Skin epidermis (tissue), 12 donors: ENCODE data around the gene LIPT2.
A peak's percentile ranks its signal among the peaks of the same experiment; 100 is the strongest.
"Not testable (repeated sequence)": the region's sequence is repeated elsewhere in the genome, so short reads cannot be mapped to it uniquely, and the experiment has no call there.

ENCODE experiments used
- H3K27ac ChIP-seq, 21 experiments: fragments of 200-600 bp; sonication (generic) in 11 of 21; one replicate each; pipeline ENCODE4 v1.5.0; 2020; ENCODE audit warnings: mild to moderate bottlenecking in 3 of 21, inconsistent platforms in 2 of 21, moderate library complexity in 2 of 21
- H3K4me3 ChIP-seq, 7 experiments: fragments of 200-600 bp; sonication (generic) in 2 of 7; one replicate each; pipeline ENCODE4 v1.5.0; 2020; ENCODE audit warnings: inconsistent platforms in 2 of 7, mild to moderate bottlenecking in 2 of 7, moderate library complexity in 1 of 7

LIPT2 gene

GRCh38 chr11:74492974-74493790 is at the start of gene LIPT2:
LIPT2 (minus strand) TSS chr11:74493724; CDS start chr11:74493703, 21 bp downstream.
- Histone ChIP-seq H3K27ac (peak within 1 kb of the TSS; percentile 83 to 100 (median 98)), H3K4me3 (peak within 1 kb of the TSS; percentile 62 to 97 (median 93))

GRCh38 chr11:74541466-74541865 is 47.9 kb upstream of the LIPT2 start:
- Histone ChIP-seq H3K27ac (no peak overlapping the region), H3K4me3 (no peak overlapping the region)

- no peak overlapping the region for H3K27ac ChIP-seq
- H3K4me3 ChIP-seq: no peak overlapping the region
These were observed 46.7 kb upstream of the LIPT2 start for GRCh38 chr11:74540270-74540669.

- no peak overlapping the region for H3K27ac ChIP-seq
- no peak overlapping the region for H3K4me3 ChIP-seq
These were observed 45.2 kb upstream of the LIPT2 start for GRCh38 chr11:74538680-74539079.

DNA sequence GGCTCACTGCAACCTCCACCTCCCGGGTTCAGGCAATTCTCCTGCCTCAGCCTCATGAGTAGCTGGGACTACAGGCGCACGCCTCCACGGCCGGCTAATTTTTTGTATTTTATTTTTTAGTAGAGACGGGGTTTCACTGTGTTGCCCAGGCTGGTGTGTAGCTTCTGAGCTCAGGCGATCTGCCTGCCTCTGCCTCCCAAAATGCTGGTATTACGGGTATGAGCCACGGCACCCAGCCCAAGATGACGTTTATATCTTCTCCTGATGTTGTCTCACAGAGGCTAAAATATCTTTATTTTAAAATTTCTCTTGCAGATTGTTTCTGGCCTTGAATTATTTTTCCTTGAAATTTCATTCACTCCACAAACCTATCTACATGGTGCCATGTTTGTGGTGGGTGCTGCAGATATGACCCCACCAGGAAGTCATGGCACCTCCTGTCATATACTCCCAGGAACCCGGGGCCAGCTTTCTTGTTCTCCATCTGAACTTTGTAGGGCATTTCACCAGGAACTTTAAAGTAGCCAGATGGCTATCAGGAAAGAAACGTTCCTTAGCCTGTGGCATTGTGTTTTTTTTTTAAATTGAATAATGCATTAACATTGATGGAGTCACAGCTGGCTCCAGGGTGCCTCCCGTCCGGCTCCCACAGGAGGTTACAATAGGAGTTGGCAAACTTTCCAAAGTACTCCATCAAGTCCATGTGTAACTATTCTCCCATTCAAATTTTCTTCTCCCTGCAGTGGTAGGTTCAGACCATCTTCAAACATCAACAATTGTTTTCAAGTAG is 42.0 kb upstream of the LIPT2 start:
- no peak overlapping the region for H3K4me3 ChIP-seq
- H3K27ac ChIP-seq: peak overlapping the region in 5 of 21 experiments; percentile 8 to 66 (median 37)

DNA sequence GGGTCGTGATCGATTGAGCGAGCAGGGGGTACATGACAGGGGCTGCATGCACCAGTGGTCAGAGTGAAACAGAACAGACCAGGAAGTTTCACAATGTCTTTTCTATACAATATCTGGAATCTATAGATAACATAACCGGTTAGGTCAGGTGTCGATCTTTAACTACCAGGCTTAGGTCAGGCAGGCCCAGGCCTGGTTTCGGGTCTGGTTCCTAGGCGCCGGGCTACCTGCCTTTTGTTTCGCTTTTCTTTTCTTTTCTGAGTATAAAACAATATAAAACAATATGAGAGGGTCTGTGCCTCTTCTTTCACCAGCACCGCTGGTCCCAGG is 41.4 kb upstream of the LIPT2 start:
- peak overlapping the region in 6 of 21 experiments; percentile 8 to 66 (median 28) for H3K27ac ChIP-seq
- not testable (repeated sequence) for H3K4me3 ChIP-seq

DNA sequence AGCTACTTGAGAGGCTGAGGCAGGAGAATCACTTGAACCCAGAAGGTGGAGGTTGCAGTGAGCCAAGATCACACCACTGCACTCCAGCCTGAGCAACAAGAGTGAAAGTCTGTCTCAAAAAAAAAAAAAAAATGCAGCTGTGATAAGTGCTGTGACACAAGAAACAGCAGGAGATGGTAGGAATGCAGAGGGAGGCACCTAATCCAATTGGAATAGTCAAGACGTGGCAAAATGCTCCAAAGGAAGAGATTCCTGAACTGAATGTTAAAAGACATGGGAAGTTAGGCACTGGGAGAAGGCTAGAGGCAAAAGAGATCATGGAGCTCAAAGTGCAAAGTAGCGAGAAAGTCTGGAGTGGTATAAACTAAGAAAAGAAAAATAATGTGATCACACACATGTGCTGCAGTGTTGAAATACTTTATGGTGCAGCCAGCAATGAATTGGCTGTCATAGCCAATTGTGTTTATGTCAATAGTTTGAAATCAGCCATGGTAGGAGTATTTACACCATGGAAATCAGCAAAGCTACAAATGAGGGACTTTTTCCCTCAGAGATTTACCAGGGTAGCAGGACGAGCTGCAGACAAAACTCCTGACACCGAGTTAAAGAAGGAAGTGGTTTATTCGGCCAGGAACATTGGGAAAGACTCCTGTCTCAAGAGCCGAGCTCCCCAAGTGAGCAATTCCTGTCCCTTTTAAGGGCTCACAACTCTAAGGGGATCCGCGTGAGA is 40.9 kb upstream of the LIPT2 start:
- H3K4me3 ChIP-seq: no peak overlapping the region

GRCh38 chr11:74533421-74533820 is 39.9 kb upstream of the LIPT2 start:
- no peak overlapping the region for H3K4me3 ChIP-seq
- no peak overlapping the region for H3K27ac ChIP-seq

More for the DNA sequence above, 40.9 kb upstream of the LIPT2 start:
- H3K27ac ChIP-seq: peak overlapping the region in 5 of 21 experiments; percentile 12 to 66 (median 19)

DNA sequence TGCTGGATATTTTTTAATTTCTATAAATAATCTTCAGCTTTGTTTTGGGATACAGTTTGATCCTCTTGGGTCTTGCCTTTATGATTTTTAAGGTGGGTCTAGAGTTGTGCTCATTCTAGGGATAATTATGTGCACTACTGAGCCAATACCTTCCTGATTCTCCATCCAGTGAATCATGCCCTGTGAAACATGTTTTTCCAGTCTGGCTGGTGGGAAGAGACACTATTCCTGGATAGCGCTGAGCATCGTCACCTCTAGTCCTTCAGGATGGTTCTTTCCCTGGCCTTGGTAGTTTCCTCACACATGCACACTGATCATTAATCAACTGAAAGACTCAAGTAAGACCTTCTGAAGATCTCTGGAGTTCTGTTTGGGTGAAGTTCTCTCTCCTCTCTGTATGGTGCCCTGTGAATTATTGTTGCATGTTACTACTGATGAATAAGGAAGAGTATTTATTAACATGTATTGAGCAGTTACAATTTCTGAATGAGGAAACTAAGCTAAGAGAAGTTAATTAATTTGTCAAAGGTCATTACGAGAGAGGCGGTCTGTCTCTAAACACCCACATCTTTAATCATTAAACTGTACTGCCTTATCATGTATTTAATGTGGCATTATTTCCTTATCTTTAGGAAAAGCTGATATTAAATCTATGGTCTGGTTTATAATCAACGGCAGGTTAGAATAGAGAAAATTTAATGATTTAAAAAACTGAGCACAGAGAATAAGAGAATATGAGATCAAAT is 39.1 kb upstream of the LIPT2 start:
- Histone ChIP-seq H3K27ac (no peak overlapping the region), H3K4me3 (no peak overlapping the region)

DNA sequence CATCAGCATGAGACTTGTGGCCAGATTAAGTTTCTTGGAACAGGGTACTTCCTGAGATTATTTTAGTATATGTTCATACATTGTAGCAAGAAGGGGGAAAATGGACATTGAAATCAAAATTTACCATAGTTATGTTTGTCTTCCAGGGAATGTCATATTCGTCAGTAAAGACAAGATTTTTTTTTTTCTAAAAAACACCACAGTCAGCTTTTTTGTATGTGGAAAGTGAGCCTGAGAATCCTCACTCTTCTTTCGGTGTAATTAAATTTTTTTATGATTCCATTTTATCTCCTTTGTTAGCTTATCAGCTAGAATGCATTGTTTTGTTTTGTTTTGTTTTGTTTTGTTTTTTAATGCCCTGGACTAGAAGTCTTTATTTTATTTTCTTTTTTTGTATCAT is 31.5 kb upstream of the LIPT2 start:
- Histone ChIP-seq H3K4me3 (no peak overlapping the region), H3K27ac (no peak overlapping the region)

- H3K4me3 ChIP-seq: no peak overlapping the region
- H3K27ac ChIP-seq: no peak overlapping the region
These were observed 31.0 kb upstream of the LIPT2 start for GRCh38 chr11:74524501-74524900.

DNA sequence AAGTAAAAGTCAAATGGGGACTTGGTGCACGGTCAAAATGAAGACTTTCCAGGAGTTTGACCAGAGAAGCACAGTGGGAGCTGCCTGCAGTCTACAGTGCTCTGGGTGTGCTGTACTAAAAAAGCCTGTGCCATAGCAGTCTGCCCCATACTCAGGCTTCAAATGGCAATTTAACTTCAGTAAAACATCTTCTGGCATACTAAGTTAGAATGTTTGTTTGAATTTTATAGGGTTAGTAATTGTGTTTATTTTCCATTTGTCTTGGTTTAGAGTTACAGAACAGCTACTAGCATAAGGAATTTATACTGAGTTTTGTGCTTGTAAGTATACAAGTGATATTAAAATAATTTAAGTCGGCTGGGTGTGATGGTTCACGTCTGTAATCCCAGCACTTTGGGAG is 29.3 kb upstream of the LIPT2 start:
- Histone ChIP-seq H3K27ac (no peak overlapping the region), H3K4me3 (no peak overlapping the region)

DNA sequence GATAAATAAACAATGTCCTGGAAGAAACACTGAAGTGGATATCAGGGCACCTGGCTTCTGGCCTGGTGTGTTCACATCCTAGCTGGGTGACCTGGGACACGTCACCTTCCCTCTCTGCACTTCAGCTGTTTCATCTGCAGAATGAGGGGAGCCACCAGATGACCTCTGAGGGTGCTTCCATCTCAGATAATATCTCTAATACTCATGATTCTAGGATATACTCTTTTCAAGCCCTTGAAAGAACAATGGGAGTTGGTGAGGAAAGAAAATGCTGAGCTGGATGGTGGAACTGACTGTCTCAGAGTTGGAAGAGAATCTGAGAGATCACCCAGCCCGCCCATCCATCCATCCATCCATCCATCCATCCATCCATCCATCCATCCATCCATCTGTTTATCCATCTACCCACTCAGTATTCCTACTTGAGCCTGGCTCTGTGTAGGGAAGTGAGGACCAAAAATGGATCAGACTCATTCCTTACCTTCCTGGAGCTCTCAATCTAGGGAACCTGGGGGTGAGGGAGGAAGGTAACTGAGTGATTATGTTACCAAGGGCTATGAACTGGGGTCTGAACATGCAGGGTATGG is 28.2 kb upstream of the LIPT2 start:
- H3K27ac ChIP-seq: no peak overlapping the region
- H3K4me3 ChIP-seq: no peak overlapping the region

DNA sequence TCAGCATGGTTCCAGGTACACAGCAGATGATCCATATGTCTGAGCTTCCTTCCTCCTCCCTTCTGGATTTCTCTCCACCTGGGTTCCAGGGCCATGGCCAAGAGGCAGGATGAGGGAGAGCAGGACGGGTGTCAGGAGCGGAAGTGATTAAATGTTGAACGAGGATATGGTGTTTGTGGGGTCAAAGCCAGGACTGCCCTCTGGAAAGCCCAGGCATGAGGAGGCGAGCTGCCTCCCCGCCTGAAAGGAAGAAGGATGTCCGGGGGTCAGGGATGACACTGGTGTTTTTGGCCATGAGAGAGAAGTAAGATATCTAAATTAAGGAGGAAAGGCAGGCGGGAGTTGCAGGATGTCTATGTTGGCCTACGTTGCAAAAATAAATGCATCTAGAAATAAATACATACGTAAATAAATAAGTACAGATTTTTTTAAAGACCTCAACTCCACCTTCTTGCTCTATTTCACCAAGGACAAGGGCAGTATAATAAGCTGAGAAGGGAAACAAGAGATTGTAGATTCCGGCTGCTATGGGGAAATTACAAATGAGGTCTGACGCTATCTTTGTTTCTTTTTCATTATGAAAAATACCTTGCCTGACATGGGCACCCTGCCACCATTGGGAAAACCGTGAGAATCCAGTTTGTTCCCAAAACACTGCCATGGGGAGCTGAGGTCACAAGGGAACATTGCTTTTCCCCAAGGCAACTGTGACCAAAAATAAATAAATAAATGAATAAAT is 27.6 kb upstream of the LIPT2 start:
- Histone ChIP-seq H3K4me3 (no peak overlapping the region), H3K27ac (no peak overlapping the region)

DNA sequence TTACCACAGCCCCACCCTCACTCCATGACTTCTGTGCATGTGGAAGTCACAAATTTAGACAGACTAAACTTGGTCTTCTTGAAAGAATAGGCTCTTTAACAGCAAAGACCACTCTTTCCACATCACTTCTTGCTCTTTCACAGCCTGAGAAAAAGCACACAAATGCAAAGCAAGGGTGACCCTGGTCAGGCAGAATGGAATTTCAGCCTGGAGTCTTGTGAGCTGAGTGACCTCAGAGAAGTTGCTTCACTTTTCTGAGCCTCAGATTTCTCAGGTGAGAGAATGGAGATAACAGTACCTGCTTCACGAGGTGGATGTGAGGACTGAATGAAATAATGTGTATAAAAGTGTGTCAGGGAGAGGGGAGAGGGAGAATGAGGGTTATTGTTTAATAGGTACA is 26.8 kb upstream of the LIPT2 start:
- Histone ChIP-seq H3K27ac (no peak overlapping the region), H3K4me3 (no peak overlapping the region)

DNA sequence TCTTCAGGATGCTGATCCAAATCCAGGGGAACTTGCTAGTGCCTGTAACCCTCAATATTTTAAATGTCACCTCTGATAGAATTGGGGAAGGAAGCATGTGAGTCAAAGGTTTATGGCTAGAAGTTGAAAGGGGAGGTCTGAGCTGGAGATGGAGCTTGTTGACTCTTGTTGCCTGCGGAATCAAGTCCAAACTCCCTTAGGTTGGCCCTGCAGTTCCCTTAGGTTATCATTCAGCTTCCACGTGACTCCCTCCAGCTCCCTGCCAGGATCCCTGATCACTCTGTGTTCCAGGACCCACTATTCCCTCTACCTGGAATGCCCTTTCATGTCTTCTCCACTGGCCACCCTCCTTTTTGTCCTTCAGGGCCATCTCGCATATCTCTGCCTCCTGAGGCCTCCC is 26.2 kb upstream of the LIPT2 start:
- H3K27ac ChIP-seq: no peak overlapping the region
- no peak overlapping the region for H3K4me3 ChIP-seq

GRCh38 chr11:74517592-74517991 is 24.1 kb upstream of the LIPT2 start:
- H3K27ac ChIP-seq, H3K4me3 ChIP-seq: not testable (repeated sequence)

- H3K4me3 ChIP-seq: no peak overlapping the region
- H3K27ac ChIP-seq: no peak overlapping the region
These were observed 14.1 kb upstream of the LIPT2 start for GRCh38 chr11:74507582-74507981.

GRCh38 chr11:74506823-74507222 is 13.3 kb upstream of the LIPT2 start:
- no peak overlapping the region for H3K4me3 ChIP-seq
- no peak overlapping the region for H3K27ac ChIP-seq
